WTC11 (cell line): ENCODE measurements around the gene FXYD7. TPM values are rescaled to one million over a fixed set of nuclear protein-coding genes. Genes with fewer than 3 reads are reported as not detected.

Experiments
- ATAC-seq: fragments of 200-7000 bp; cut with Tn5 transposase; 2 replicates; pipeline ENCODE4 v1.10.0; 2021; ENCODE audit warnings: mild to moderate bottlenecking, moderate library complexity
- CTCF ChIA-PET: fragments of 300-600 bp; sonication (Branson Sonifier 250); formaldehyde crosslinking; loops from one replicate; lab custom pipeline; 2021; ENCODE audit warnings: antibody characterized with exemption; lab: Charles Lee
- POLR2A ChIA-PET: fragments of 350-600 bp; sonication (Branson Sonifier 250); formaldehyde crosslinking; loops from one replicate; lab custom pipeline; 2021; ENCODE audit warnings: antibody characterized with exemption; lab: Charles Lee
- DNase-seq: peaks from one replicate; pipeline ENCODE4 v3.0.0; 2021; ENCODE audit warnings: low spot score
- H3K27ac Mint-ChIP-seq: 2 replicates; pipeline ENCODE4 v1.8.0; 2021; ENCODE audit warnings: mixed read lengths
- H3K27me3 Mint-ChIP-seq: 2 replicates; pipeline ENCODE4 v1.8.0; 2021; ENCODE audit warnings: low read depth, mild to moderate bottlenecking, moderate library complexity, mixed read lengths
- H3K36me3 Mint-ChIP-seq: 2 replicates; pipeline ENCODE4 v1.8.0; 2021; ENCODE audit warnings: mixed read lengths
- H3K4me1 Mint-ChIP-seq: 2 replicates; pipeline ENCODE4 v1.8.0; 2022; ENCODE audit warnings: mixed read lengths
- H3K4me3 Mint-ChIP-seq: 2 replicates; pipeline ENCODE4 v1.8.0; 2021; ENCODE audit warnings: mild to moderate bottlenecking, moderate library complexity, mixed read lengths
- H3K9me3 Mint-ChIP-seq: 2 replicates; pipeline ENCODE4 v1.8.0; 2021; ENCODE audit warnings: mixed read lengths
- CBFB ChIP-seq: sonication (generic); formaldehyde crosslinking; IDR thresholded peaks from 2 replicates; pipeline ENCODE4 v1.8.1; 2022; ENCODE audit warnings: mild to moderate bottlenecking, low read depth, missing genetic modification reagents
- ESRRA ChIP-seq: sonication (generic); formaldehyde crosslinking; IDR thresholded peaks from 2 replicates; pipeline ENCODE4 v1.8.1; 2022; ENCODE audit warnings: mild to moderate bottlenecking, missing genetic modification reagents, borderline replicate concordance
- ETV6 ChIP-seq: sonication (generic); formaldehyde crosslinking; IDR thresholded peaks from 2 replicates; pipeline ENCODE4 v1.8.1; 2022; ENCODE audit warnings: mild to moderate bottlenecking, missing genetic modification reagents
- FOXK1 ChIP-seq: sonication (generic); formaldehyde crosslinking; IDR thresholded peaks from 2 replicates; pipeline ENCODE4 v1.8.0; 2022; ENCODE audit warnings: mild to moderate bottlenecking, moderate library complexity, missing genetic modification reagents
- FOXP1 ChIP-seq: sonication (generic); formaldehyde crosslinking; IDR thresholded peaks from 2 replicates; pipeline ENCODE4 v1.8.0; 2022; ENCODE audit warnings: missing genetic modification reagents, mild to moderate bottlenecking, moderate library complexity, borderline replicate concordance
- KAT7 ChIP-seq: sonication (generic); formaldehyde crosslinking; IDR thresholded peaks from 2 replicates; pipeline ENCODE4 v1.8.1; 2023; ENCODE audit warnings: missing genetic modification reagents, mild to moderate bottlenecking, borderline replicate concordance
- MAX ChIP-seq: sonication (generic); formaldehyde crosslinking; IDR thresholded peaks from 2 replicates; pipeline ENCODE4 v1.8.0; 2022; ENCODE audit warnings: mild to moderate bottlenecking, missing genetic modification reagents
- NFE2L1 ChIP-seq: sonication (generic); formaldehyde crosslinking; IDR thresholded peaks from 2 replicates; pipeline ENCODE4 v1.8.1; 2023; ENCODE audit warnings: missing genetic modification reagents
- NFYB ChIP-seq: sonication (generic); formaldehyde crosslinking; conservative IDR thresholded peaks from 2 replicates; pipeline ENCODE4 v1.8.0; 2022; ENCODE audit warnings: low read depth, missing genetic modification reagents
- NR2C2 ChIP-seq: sonication (generic); formaldehyde crosslinking; IDR thresholded peaks from 2 replicates; pipeline ENCODE4 v1.8.0; 2022; ENCODE audit warnings: mild to moderate bottlenecking, missing genetic modification reagents
- PREB ChIP-seq: sonication (generic); formaldehyde crosslinking; IDR thresholded peaks from 2 replicates; pipeline ENCODE4 v1.8.1; 2022; ENCODE audit warnings: mild to moderate bottlenecking, missing genetic modification reagents, moderate library complexity, borderline replicate concordance
- SMAD3 ChIP-seq: sonication (generic); formaldehyde crosslinking; IDR thresholded peaks from 2 replicates; pipeline ENCODE4 v1.8.0; 2022; ENCODE audit warnings: missing genetic modification reagents, mild to moderate bottlenecking, borderline replicate concordance
- TCF7 ChIP-seq: sonication (generic); formaldehyde crosslinking; IDR thresholded peaks from 2 replicates; pipeline ENCODE4 v1.8.0; 2022; ENCODE audit warnings: mild to moderate bottlenecking, low read depth, missing genetic modification reagents, moderate library complexity
- TEAD4 ChIP-seq: sonication (generic); formaldehyde crosslinking; IDR thresholded peaks from 2 replicates; pipeline ENCODE4 v1.8.0; 2022; ENCODE audit warnings: mild to moderate bottlenecking, missing genetic modification reagents
- ZMAT4 ChIP-seq: fragments of 250-450 bp; sonication (Bioruptor Pico); IDR thresholded peaks from 2 replicates; pipeline ENCODE4 v1.9.0; 2021; ENCODE audit warnings: mild to moderate bottlenecking
- ZNF121 ChIP-seq: sonication (generic); formaldehyde crosslinking; IDR thresholded peaks from 2 replicates; pipeline ENCODE4 v1.8.0; 2023; ENCODE audit warnings: missing genetic modification reagents
- ZNF423 ChIP-seq: fragments of 250-450 bp; sonication (Bioruptor Pico); IDR thresholded peaks from 2 replicates; pipeline ENCODE4 v2.1.2; 2022; ENCODE audit warnings: mild to moderate bottlenecking, moderate library complexity
- total RNA-seq: library from RNA; stranded (reverse); gene quantifications from 3 replicates; pipeline ENCODE4 v1.2.3, GENCODE V29; 2021
- TF ChIP-seq, protein P1 (sequence below): sonication (generic); formaldehyde crosslinking; IDR thresholded peaks from 2 replicates; pipeline ENCODE4 v1.8.0; 2022; ENCODE audit warnings: mild to moderate bottlenecking, missing genetic modification reagents
- TF ChIP-seq, protein P2 (sequence below): sonication (generic); formaldehyde crosslinking; IDR thresholded peaks from 2 replicates; pipeline ENCODE4 v1.8.0; 2022; ENCODE audit warnings: mild to moderate bottlenecking, missing genetic modification reagents
- TF ChIP-seq, protein P3 (sequence below): sonication (generic); formaldehyde crosslinking; IDR thresholded peaks from 2 replicates; pipeline ENCODE4 v1.8.0; 2022; ENCODE audit warnings: missing genetic modification reagents

The FXYD7 gene
- total RNA-seq, 1 experiment from 2014 or later, result 16.7 TPM

- TF ChIP-seq, protein P1, sequence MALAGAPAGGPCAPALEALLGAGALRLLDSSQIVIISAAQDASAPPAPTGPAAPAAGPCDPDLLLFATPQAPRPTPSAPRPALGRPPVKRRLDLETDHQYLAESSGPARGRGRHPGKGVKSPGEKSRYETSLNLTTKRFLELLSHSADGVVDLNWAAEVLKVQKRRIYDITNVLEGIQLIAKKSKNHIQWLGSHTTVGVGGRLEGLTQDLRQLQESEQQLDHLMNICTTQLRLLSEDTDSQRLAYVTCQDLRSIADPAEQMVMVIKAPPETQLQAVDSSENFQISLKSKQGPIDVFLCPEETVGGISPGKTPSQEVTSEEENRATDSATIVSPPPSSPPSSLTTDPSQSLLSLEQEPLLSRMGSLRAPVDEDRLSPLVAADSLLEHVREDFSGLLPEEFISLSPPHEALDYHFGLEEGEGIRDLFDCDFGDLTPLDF (CRISPR knock-in tag), result no peak
- TF ChIP-seq TEAD4 (CRISPR knock-in tag) (no peak), NFYB (no peak), FOXK1 (peak; percentile 24; the same call in 1 of the 2 replicates), ETV6 (CRISPR knock-in tag) (0 out of 2 replicates have a peak, but pooled peaks have one; percentile 25), NFE2L1 (CRISPR knock-in tag) (no peak), MAX (CRISPR knock-in tag) (peak; percentile 65), TCF7 (CRISPR knock-in tag) (no peak), PREB (CRISPR knock-in tag) (no peak), NR2C2 (CRISPR knock-in tag) (no peak), ZMAT4 (no peak), CBFB (CRISPR knock-in tag) (no peak), SMAD3 (no peak), ESRRA (no peak), FOXP1 (CRISPR knock-in tag) (peak; percentile 65; the same call in 1 of the 2 replicates), KAT7 (CRISPR knock-in tag) (no peak)
- TF ChIP-seq, protein P2, sequence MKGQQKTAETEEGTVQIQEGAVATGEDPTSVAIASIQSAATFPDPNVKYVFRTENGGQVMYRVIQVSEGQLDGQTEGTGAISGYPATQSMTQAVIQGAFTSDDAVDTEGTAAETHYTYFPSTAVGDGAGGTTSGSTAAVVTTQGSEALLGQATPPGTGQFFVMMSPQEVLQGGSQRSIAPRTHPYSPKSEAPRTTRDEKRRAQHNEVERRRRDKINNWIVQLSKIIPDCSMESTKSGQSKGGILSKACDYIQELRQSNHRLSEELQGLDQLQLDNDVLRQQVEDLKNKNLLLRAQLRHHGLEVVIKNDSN (CRISPR knock-in tag), result no peak
- TF ChIP-seq, protein P3, sequence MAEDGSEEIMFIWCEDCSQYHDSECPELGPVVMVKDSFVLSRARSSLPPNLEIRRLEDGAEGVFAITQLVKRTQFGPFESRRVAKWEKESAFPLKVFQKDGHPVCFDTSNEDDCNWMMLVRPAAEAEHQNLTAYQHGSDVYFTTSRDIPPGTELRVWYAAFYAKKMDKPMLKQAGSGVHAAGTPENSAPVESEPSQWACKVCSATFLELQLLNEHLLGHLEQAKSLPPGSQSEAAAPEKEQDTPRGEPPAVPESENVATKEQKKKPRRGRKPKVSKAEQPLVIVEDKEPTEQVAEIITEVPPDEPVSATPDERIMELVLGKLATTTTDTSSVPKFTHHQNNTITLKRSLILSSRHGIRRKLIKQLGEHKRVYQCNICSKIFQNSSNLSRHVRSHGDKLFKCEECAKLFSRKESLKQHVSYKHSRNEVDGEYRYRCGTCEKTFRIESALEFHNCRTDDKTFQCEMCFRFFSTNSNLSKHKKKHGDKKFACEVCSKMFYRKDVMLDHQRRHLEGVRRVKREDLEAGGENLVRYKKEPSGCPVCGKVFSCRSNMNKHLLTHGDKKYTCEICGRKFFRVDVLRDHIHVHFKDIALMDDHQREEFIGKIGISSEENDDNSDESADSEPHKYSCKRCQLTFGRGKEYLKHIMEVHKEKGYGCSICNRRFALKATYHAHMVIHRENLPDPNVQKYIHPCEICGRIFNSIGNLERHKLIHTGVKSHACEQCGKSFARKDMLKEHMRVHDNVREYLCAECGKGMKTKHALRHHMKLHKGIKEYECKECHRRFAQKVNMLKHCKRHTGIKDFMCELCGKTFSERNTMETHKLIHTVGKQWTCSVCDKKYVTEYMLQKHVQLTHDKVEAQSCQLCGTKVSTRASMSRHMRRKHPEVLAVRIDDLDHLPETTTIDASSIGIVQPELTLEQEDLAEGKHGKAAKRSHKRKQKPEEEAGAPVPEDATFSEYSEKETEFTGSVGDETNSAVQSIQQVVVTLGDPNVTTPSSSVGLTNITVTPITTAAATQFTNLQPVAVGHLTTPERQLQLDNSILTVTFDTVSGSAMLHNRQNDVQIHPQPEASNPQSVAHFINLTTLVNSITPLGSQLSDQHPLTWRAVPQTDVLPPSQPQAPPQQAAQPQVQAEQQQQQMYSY, result peak; percentile 32; the same call in 1 of the 2 replicates
These were observed 11.7 kb downstream of the FXYD7 start, which contains the start of gene FXYD5 (continued) for GRCh38 chr19:35154525-35155406.

DNA sequence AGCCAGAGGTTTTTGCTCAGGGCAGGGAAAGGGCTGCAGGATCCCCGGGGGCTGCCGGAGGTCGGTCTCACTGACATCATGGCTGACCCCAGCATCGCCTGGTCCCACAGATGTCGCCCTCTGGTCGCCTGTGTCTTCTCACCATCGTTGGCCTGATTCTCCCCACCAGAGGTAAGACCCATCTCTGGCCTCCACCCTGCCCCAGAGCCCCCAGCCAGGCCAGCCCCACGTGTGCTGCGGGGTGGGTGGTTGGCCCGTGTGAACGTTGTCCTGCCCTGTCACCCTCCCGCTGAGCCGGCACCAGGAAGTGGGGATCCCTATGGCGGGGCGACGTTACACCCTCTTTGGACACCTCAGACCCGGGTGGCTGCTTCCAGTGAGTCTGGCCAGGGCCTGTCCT lies 12.4 kb downstream of the FXYD7 start:
- ATAC-seq, result no peak
- POLR2A ChIA-PET, result interaction anchor here (2.5 kb wide), 1 partner anchor 14 kb away, joined by 15 read pairs; no protein-coding TSS in a partner anchor

More for the DNA sequence above, 12.4 kb downstream of the FXYD7 start:
- Mint-ChIP-seq H3K27me3 (no peaks in the 10 kb centered on the region), H3K27ac (peak overlapping the region; percentile 58; the same call in 1 of the 2 replicates), H3K9me3 (no peaks in the 10 kb centered on the region), H3K4me3 (peak overlapping the region; percentile 97), H3K4me1 (peaks cover 49% of the 10 kb centered on the region), H3K36me3 (peaks cover 43% of the 10 kb centered on the region)
- DNase-seq, result no peak
- TF ChIP-seq ZNF423 (CRISPR knock-in tag) (no peak), ZNF121 (CRISPR knock-in tag) (peak; percentile 35; the same call in 1 of the 2 replicates)
- CTCF ChIA-PET, result interaction anchor here (1.0 to 2.2 kb wide), 2 partner anchors 41 to 73 kb away, joined by 3 to 13 read pairs; partner anchors contain the start of gene FAM187B
